ENCODE results near the gene CAMP.

CAMP gene

GRCh38 chr3:48219543-48219942, 3.8 kb upstream of the CAMP start:
- DNase-seq (ENCODE audit: low read depth, low spot score) = no peak
- no peaks in the 10 kb centered on the region for H3K9me3 ChIP-seq (ENCODE audit: low read depth, low read length)

DNA sequence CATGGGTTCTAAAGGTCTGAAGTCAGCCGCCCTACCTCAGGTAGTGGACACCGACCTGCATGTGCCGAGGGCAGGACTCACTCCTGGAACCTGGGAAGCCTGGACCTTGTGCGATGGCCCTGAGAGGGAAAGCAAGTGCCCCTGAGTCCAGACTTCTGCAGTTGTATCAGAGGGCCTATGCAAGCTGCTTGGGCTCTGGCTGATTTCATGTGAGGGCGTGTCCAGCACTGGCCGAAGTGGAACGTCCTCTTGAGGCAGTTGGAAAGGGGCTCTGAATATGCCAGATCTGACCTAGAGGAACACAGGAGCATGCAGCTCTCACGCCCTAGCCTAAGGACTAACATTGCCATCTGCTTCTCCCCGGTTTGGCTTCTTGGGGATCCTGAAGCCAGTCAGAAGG, 2.5 kb upstream of the CAMP start:
- no peak for DNase-seq (ENCODE audit: low read depth, low spot score)
- no peaks in the 10 kb centered on the region for H3K9me3 ChIP-seq (ENCODE audit: low read depth, low read length)
- no peak overlapping the region for H3K9ac ChIP-seq (ENCODE audit: insufficient read length)
- TF ChIP-seq FOXP2 (optimal IDR thresholded peaks at IDR 0.05; ENCODE audit: control extremely low read depth, extremely low read length, insufficient read depth) (no peak), EZH2 (IDR thresholded peaks at IDR 0.05) (no peak)
- no peak overlapping the region for H3K4me3 ChIP-seq
- H3K27ac ChIP-seq = no peak overlapping the region
- H3K36me3 ChIP-seq (ENCODE audit: insufficient read depth, low read length) = no peaks in the 10 kb centered on the region

More at GRCh38 chr3:48219543-48219942, 3.8 kb upstream of the CAMP start:
- no peak overlapping the region for H3K4me3 ChIP-seq
- no peaks in the 10 kb centered on the region for H3K36me3 ChIP-seq (ENCODE audit: insufficient read depth, low read length)
- TF ChIP-seq POLR2AphosphoS5 (IDR thresholded peaks at IDR 0.05; ENCODE audit: borderline replicate concordance, low read depth, low read length) = no peak
- no peak overlapping the region for H3K27ac ChIP-seq
- H3K9ac ChIP-seq (ENCODE audit: insufficient read length) = no peak overlapping the region

- no peak overlapping the region for H3K4me3 ChIP-seq
- H3K27ac ChIP-seq = no peak overlapping the region
- H3K36me3 ChIP-seq (ENCODE audit: insufficient read depth, low read length) = no peaks in the 10 kb centered on the region
- TF ChIP-seq EZH2 (IDR thresholded peaks at IDR 0.05) (no peak), POLR2AphosphoS5 (IDR thresholded peaks at IDR 0.05; ENCODE audit: borderline replicate concordance, low read depth, low read length) (no peak), FOXP2 (optimal IDR thresholded peaks at IDR 0.05; ENCODE audit: control extremely low read depth, extremely low read length, insufficient read depth) (no peak)
- no peak overlapping the region for H3K9ac ChIP-seq (ENCODE audit: insufficient read length)
- no peaks in the 10 kb centered on the region for H3K9me3 ChIP-seq (ENCODE audit: low read depth, low read length)
- DNase-seq (ENCODE audit: low read depth, low spot score) = no peak
These were observed 2.3 kb downstream of the CAMP start for GRCh38 chr3:48225587-48225986.

DNA sequence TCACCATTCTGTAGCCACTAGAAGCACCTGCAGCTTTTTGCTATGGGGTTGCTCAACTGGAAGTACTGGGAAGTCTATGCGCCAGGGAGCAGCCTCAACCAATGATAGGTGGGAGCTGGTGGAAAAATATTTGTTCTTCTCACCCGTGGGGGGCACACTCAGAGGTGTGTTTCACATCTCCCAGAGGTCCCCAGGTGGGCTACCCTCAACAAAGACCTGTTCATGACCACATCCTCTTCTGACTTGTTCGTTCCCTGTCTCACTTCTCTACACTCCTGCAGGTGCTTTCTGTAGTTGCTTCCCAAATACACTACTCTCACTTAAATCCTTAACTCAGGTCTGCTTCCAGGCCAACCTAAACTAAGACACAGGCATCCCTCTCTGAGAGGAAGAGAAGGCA, 3.6 kb downstream of the CAMP start:
- Histone ChIP-seq H3K36me3 (ENCODE audit: insufficient read depth, low read length) (no peaks in the 10 kb centered on the region), H3K4me3 (no peak overlapping the region), H3K27ac (no peak overlapping the region), H3K9ac (ENCODE audit: insufficient read length) (no peak overlapping the region), H3K9me3 (ENCODE audit: low read depth, low read length) (no peaks in the 10 kb centered on the region)
- DNase-seq (ENCODE audit: low read depth, low spot score) = no peak
- no peak for TF ChIP-seq EZH2 (IDR thresholded peaks at IDR 0.05)
- no peak for TF ChIP-seq FOXP2 (optimal IDR thresholded peaks at IDR 0.05; ENCODE audit: control extremely low read depth, extremely low read length, insufficient read depth)
- no peak for TF ChIP-seq POLR2AphosphoS5 (IDR thresholded peaks at IDR 0.05; ENCODE audit: borderline replicate concordance, low read depth, low read length)

DNA sequence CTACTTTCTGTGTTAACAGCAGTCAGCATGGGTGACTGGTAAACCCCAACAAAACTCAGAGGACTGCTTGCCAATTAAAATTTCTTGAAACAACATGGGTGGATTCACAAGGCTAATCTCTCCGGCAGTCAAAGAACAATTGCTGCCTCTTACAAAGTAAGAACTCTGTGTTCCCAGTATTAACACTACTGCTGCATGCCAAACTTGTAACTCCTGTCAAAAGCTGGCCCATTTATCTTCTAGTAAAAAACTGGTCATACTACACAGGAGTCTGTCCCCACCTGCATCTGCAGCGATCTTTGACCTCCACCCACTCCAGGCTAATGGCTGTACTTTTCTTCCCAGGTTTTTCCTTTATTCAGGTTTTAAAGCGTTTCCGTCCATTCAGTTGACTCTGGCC, 8.9 kb downstream of the CAMP start:
- no peak overlapping the region for H3K9ac ChIP-seq (ENCODE audit: insufficient read length)
- H3K9me3 ChIP-seq (ENCODE audit: low read depth, low read length) = no peaks in the 10 kb centered on the region
- no peak for TF ChIP-seq EZH2 (IDR thresholded peaks at IDR 0.05)
- TF ChIP-seq FOXP2 (optimal IDR thresholded peaks at IDR 0.05; ENCODE audit: control extremely low read depth, extremely low read length, insufficient read depth) = no peak
- TF ChIP-seq POLR2AphosphoS5 (IDR thresholded peaks at IDR 0.05; ENCODE audit: borderline replicate concordance, low read depth, low read length) = no peak
- no peak for DNase-seq (ENCODE audit: low read depth, low spot score)
- no peak overlapping the region for H3K4me3 ChIP-seq
- H3K36me3 ChIP-seq (ENCODE audit: insufficient read depth, low read length) = no peaks in the 10 kb centered on the region
- H3K27ac ChIP-seq = no peak overlapping the region

DNA sequence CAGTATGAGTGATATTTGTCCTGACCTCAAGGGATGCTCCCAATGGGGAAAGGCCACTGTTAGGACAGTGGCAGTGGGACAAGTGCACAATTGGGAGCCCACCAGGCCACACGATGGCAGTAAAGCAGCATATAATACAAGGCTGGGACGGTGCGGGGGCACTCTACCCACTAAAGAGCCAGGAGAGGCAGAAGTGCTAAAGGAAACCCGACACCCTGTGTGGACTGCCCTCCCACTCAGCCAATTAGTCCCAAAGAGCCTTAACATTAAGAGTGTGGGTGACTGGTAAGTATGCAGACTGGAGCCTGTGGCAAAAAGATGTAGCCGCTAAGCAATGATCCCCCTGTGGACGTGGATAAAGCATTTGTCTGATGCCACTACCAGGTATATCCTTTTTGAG, 9.4 kb downstream of the CAMP start:
- H3K9me3 ChIP-seq (ENCODE audit: low read depth, low read length) = no peaks in the 10 kb centered on the region
- H3K4me3 ChIP-seq = no peak overlapping the region
- TF ChIP-seq POLR2AphosphoS5 (IDR thresholded peaks at IDR 0.05; ENCODE audit: borderline replicate concordance, low read depth, low read length) (no peak), EZH2 (IDR thresholded peaks at IDR 0.05) (no peak), FOXP2 (optimal IDR thresholded peaks at IDR 0.05; ENCODE audit: control extremely low read depth, extremely low read length, insufficient read depth) (no peak)
- DNase-seq (ENCODE audit: low read depth, low spot score) = no peak
- H3K27ac ChIP-seq = no peak overlapping the region
- H3K9ac ChIP-seq (ENCODE audit: insufficient read length) = no peak overlapping the region
- no peaks in the 10 kb centered on the region for H3K36me3 ChIP-seq (ENCODE audit: insufficient read depth, low read length)

DNA sequence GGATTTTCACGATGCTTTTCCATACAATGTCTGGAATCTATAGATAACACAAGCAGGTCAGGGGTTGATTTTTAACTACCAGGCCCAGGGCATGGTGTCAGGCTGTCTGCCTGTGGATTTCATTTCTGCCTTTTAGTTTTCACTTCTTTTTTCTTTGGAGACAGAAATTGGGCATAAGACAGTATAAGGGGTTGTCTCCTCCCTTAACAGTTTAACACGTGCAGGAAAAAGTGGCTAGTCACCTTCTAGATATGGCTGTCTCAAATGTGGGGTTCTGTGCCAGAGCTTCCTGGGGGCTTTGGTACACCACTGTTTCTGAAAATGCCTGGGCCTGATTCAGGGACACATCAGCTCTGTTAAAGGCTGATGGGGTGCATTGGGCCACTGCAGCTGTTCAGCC, 10.2 kb downstream of the CAMP start:
- TF ChIP-seq POLR2AphosphoS5 (IDR thresholded peaks at IDR 0.05; ENCODE audit: borderline replicate concordance, low read depth, low read length) (no peak), EZH2 (IDR thresholded peaks at IDR 0.05) (no peak), FOXP2 (optimal IDR thresholded peaks at IDR 0.05; ENCODE audit: control extremely low read depth, extremely low read length, insufficient read depth) (no peak)
- Histone ChIP-seq H3K36me3 (ENCODE audit: insufficient read depth, low read length) (no peaks in the 10 kb centered on the region), H3K4me3 (no peak overlapping the region)

GRCh38 chr3:48236531-48236930, 13.2 kb downstream of the CAMP start:
- H3K27ac ChIP-seq = no peak overlapping the region
- no peak for TF ChIP-seq POLR2AphosphoS5 (IDR thresholded peaks at IDR 0.05; ENCODE audit: borderline replicate concordance, low read depth, low read length)
- TF ChIP-seq FOXP2 (optimal IDR thresholded peaks at IDR 0.05; ENCODE audit: control extremely low read depth, extremely low read length, insufficient read depth) = no peak
- TF ChIP-seq EZH2 (IDR thresholded peaks at IDR 0.05) = no peak
- no peak overlapping the region for H3K4me3 ChIP-seq
- H3K36me3 ChIP-seq (ENCODE audit: insufficient read depth, low read length) = no peaks in the 10 kb centered on the region
- no peaks in the 10 kb centered on the region for H3K9me3 ChIP-seq (ENCODE audit: low read depth, low read length)
- DNase-seq (ENCODE audit: low read depth, low spot score) = no peak
- no peak overlapping the region for H3K9ac ChIP-seq (ENCODE audit: insufficient read length)

More for the DNA sequence above, 10.2 kb downstream of the CAMP start:
- Histone ChIP-seq H3K9me3 (ENCODE audit: low read depth, low read length) (no peaks in the 10 kb centered on the region), H3K27ac (no peak overlapping the region), H3K9ac (ENCODE audit: insufficient read length) (no peak overlapping the region)
- no peak for DNase-seq (ENCODE audit: low read depth, low spot score)

- TF ChIP-seq EZH2 (IDR thresholded peaks at IDR 0.05) = no peak
- no peak for TF ChIP-seq POLR2AphosphoS5 (IDR thresholded peaks at IDR 0.05; ENCODE audit: borderline replicate concordance, low read depth, low read length)
- TF ChIP-seq FOXP2 (optimal IDR thresholded peaks at IDR 0.05; ENCODE audit: control extremely low read depth, extremely low read length, insufficient read depth) = no peak
- no peak for DNase-seq (ENCODE audit: low read depth, low spot score)
- no peak overlapping the region for H3K9ac ChIP-seq (ENCODE audit: insufficient read length)
- no peaks in the 10 kb centered on the region for H3K9me3 ChIP-seq (ENCODE audit: low read depth, low read length)
- H3K4me3 ChIP-seq = no peak overlapping the region
- no peak overlapping the region for H3K27ac ChIP-seq
- no peaks in the 10 kb centered on the region for H3K36me3 ChIP-seq (ENCODE audit: insufficient read depth, low read length)
These were observed 15.3 kb downstream of the CAMP start for GRCh38 chr3:48238531-48239085.
